SH-SY5Y (cell line): ENCODE results near the gene GABRG3.

Source experiments
- GATA2 ChIP-seq: IDR thresholded peaks from 2 replicates; pipeline ENCODE4 v1.6.1; 2011; ENCODE audit warnings: mild to moderate bottlenecking, low read depth, low read length
- GATA3 ChIP-seq: IDR thresholded peaks from 2 replicates; pipeline ENCODE4 v1.6.1; 2011; ENCODE audit warnings: low read depth, mild to moderate bottlenecking, low read length, moderate library complexity

GRCh38 chr15:27248251-27248650 lies 277.3 kb downstream of the GABRG3 start:
- TF ChIP-seq GATA2 (no peak), GATA3 (no peak)
